H9 (cell line): ENCODE results near the gene TSPAN5. TPM values are rescaled to one million over a fixed set of nuclear protein-coding genes. Genes with fewer than 3 reads are reported as not detected.

Experiments
- DNase-seq: peaks from one replicate; pipeline ENCODE4 v3.0.0-alpha.2; 2017
- H2AFZ ChIP-seq: one replicate; pipeline ENCODE4 v1.6.1; 2013; ENCODE audit warnings: mild to moderate bottlenecking, low read length, control low read depth, moderate library complexity
- H2AK5ac ChIP-seq: 2 replicates; pipeline ENCODE4 v1.6.1; 2013; ENCODE audit warnings: low read length, control low read depth, mixed read lengths; ENCODE audit not compliant: insufficient read length
- H2BK120ac ChIP-seq: one replicate; pipeline ENCODE4 v1.6.1; 2013; ENCODE audit warnings: low read depth, mild to moderate bottlenecking, low read length, control low read depth, inconsistent platforms; ENCODE audit not compliant: poor library complexity, severe bottlenecking
- H2BK12ac ChIP-seq: 2 replicates; pipeline ENCODE4 v1.6.1; 2013; ENCODE audit warnings: low read length, control low read depth, mixed read lengths, low read depth; ENCODE audit not compliant: insufficient read length
- H2BK15ac ChIP-seq: 2 replicates; pipeline ENCODE4 v1.6.1; 2013; ENCODE audit warnings: low read depth, low read length, control low read depth
- H2BK20ac ChIP-seq: one replicate; pipeline ENCODE4 v1.6.1; 2013; ENCODE audit warnings: low read depth, mild to moderate bottlenecking, low read length, control low read depth, inconsistent platforms; ENCODE audit not compliant: poor library complexity, severe bottlenecking
- H2BK5ac ChIP-seq: 2 replicates; pipeline ENCODE4 v1.6.1; 2013; ENCODE audit warnings: low read length, control low read depth, mixed read lengths; ENCODE audit not compliant: insufficient read length
- H3K14ac ChIP-seq: 2 replicates; pipeline ENCODE4 v1.6.1; 2013; ENCODE audit warnings: low read length, control low read depth; ENCODE audit not compliant: insufficient read depth
- H3K18ac ChIP-seq: 2 replicates; pipeline ENCODE4 v1.6.1; 2013; ENCODE audit warnings: low read depth, mild to moderate bottlenecking, mixed read lengths, low read length, control low read depth; ENCODE audit not compliant: insufficient read length
- H3K23ac ChIP-seq: 2 replicates; pipeline ENCODE4 v1.6.1; 2013; ENCODE audit warnings: low read length, control low read depth, mixed read lengths, low read depth; ENCODE audit not compliant: insufficient read length
- H3K23me2 ChIP-seq: 2 replicates; pipeline ENCODE4 v1.6.1; 2013; ENCODE audit warnings: low read depth, mild to moderate bottlenecking, mixed read lengths, low read length, control low read depth; ENCODE audit not compliant: insufficient read length, poor library complexity, severe bottlenecking
- H3K27ac ChIP-seq: 2 replicates; pipeline ENCODE4 v1.5.1; 2013; ENCODE audit warnings: low read length, control low read depth, mixed read lengths, low read depth; ENCODE audit not compliant: insufficient read length
- H3K27me3 ChIP-seq: 2 replicates; pipeline ENCODE4 v1.6.1; 2013; ENCODE audit warnings: low read length, control low read depth, inconsistent platforms; ENCODE audit not compliant: insufficient read depth
- H3K4ac ChIP-seq: 2 replicates; pipeline ENCODE4 v1.6.1; 2013; ENCODE audit warnings: low read depth, mild to moderate bottlenecking, control low read depth, inconsistent platforms, low read length, moderate library complexity
- H3K4me1 ChIP-seq: 2 replicates; pipeline ENCODE4 v1.6.1; 2013; ENCODE audit warnings: low read length, control low read depth, inconsistent platforms; ENCODE audit not compliant: insufficient read depth
- H3K4me2 ChIP-seq: 2 replicates; pipeline ENCODE4 v1.6.1; 2013; ENCODE audit warnings: low read length, control low read depth, mixed read lengths; ENCODE audit not compliant: insufficient read length, insufficient read depth
- H3K56ac ChIP-seq: 2 replicates; pipeline ENCODE4 v1.6.1; 2013; ENCODE audit warnings: low read depth, mild to moderate bottlenecking, mixed read lengths, low read length, control low read depth; ENCODE audit not compliant: insufficient read length
- H3K79me1 ChIP-seq: 2 replicates; pipeline ENCODE4 v1.6.1; 2013; ENCODE audit warnings: low read depth, mild to moderate bottlenecking, moderate library complexity, low read length, control low read depth, inconsistent platforms; ENCODE audit not compliant: insufficient read depth, poor library complexity, severe bottlenecking
- H3K79me2 ChIP-seq: 2 replicates; pipeline ENCODE4 v1.6.1; 2013; ENCODE audit warnings: low read length, control low read depth, inconsistent platforms; ENCODE audit not compliant: insufficient read depth
- H3K9ac ChIP-seq: 2 replicates; pipeline ENCODE4 v1.6.1; 2013; ENCODE audit warnings: low read length, control low read depth, mixed read lengths; ENCODE audit not compliant: insufficient read length; ENCODE audit errors: extremely low read depth
- H3K9me3 ChIP-seq: one replicate; pipeline ENCODE4 v1.6.1; 2013; ENCODE audit warnings: low read depth, low read length, inconsistent platforms; ENCODE audit not compliant: control insufficient read depth
- H3T11ph ChIP-seq: one replicate; pipeline ENCODE4 v1.6.1; 2013; ENCODE audit warnings: mild to moderate bottlenecking, low read length, control low read depth, inconsistent platforms
- H4K20me1 ChIP-seq: one replicate; pipeline ENCODE4 v1.6.1; 2013; ENCODE audit not compliant: control insufficient read depth, insufficient read length, insufficient read depth
- H4K5ac ChIP-seq: 2 replicates; pipeline ENCODE4 v1.6.1; 2013; ENCODE audit warnings: low read depth, mild to moderate bottlenecking, mixed read lengths, low read length, control low read depth; ENCODE audit not compliant: insufficient read length
- H4K8ac ChIP-seq: replicated peaks from 2 replicates; pipeline ENCODE4 v1.6.1; 2013; ENCODE audit warnings: low read length, control low read depth, mixed read lengths, low read depth; ENCODE audit not compliant: insufficient read length
- H4K91ac ChIP-seq: 2 replicates; pipeline ENCODE4 v1.6.1; 2013; ENCODE audit warnings: low read depth, mild to moderate bottlenecking, moderate library complexity, mixed read lengths, low read length, control low read depth; ENCODE audit not compliant: insufficient read length
- H3K27ac Mint-ChIP-seq, 3 experiments: 2 replicates in 2 of 3; 3 replicates in 1 of 3; pipeline ENCODE4 v1.8.0; 2020 to 2021; ENCODE audit warnings: mixed read lengths in 3 of 3, mild to moderate bottlenecking in 1 of 3, moderate library complexity in 1 of 3
- H3K27me3 Mint-ChIP-seq: 2 replicates; pipeline ENCODE4 v1.8.0; 2021; ENCODE audit warnings: low read depth, mild to moderate bottlenecking, moderate library complexity, mixed read lengths
- H3K36me3 Mint-ChIP-seq, 3 experiments: 2 replicates in 2 of 3; 3 replicates in 1 of 3; pipeline ENCODE4 v1.8.0; 2020 to 2021; ENCODE audit warnings: low read depth in 3 of 3, mixed read lengths in 3 of 3; ENCODE audit not compliant: insufficient read depth in 1 of 3
- H3K4me1 Mint-ChIP-seq, 2 experiments: 2 replicates each; pipeline ENCODE4 v1.8.0; 2020; ENCODE audit warnings: mixed read lengths in 2 of 2
- H3K4me3 Mint-ChIP-seq, 2 experiments: 2 replicates in 1 of 2; 3 replicates in 1 of 2; pipeline ENCODE4 v1.8.0; 2020 to 2021; ENCODE audit warnings: mild to moderate bottlenecking in 2 of 2, mixed read lengths in 2 of 2, moderate library complexity in 1 of 2
- H3K9me3 Mint-ChIP-seq, 2 experiments: 2 replicates in 1 of 2; 3 replicates in 1 of 2; pipeline ENCODE4 v1.8.0; 2020; ENCODE audit warnings: mild to moderate bottlenecking in 2 of 2, mixed read lengths in 2 of 2, moderate library complexity in 1 of 2
- WGBS: extraction: QIAGEN DNeasy Blood & Tissue Kit; methylation state at CpG from one replicate; pipeline ENCODE4 v1.1.7; 2013; ENCODE audit warnings: missing lambda C conversion rate, low lambda C conversion rate, mixed read lengths; ENCODE audit not compliant: insufficient read length; ENCODE audit errors: extremely low coverage; 5-methylcytosine and 5-hydroxymethylcytosine counted together
- total RNA-seq: library from RNA; stranded (reverse); gene quantifications from 2 replicates; pipeline ENCODE4 v1.2.1, GENCODE V29; 2021
- TF ChIP-seq, protein P1 (sequence below): fragments of 200-600 bp; sonication (generic); conservative IDR thresholded peaks from 3 replicates; pipeline ENCODE4 v1.8.0; 2021; ENCODE audit warnings: antibody characterized with exemption, mild to moderate bottlenecking

Gene TSPAN5
- total RNA-seq, 1 experiment from 2014 or later: 7.0 TPM

DNA sequence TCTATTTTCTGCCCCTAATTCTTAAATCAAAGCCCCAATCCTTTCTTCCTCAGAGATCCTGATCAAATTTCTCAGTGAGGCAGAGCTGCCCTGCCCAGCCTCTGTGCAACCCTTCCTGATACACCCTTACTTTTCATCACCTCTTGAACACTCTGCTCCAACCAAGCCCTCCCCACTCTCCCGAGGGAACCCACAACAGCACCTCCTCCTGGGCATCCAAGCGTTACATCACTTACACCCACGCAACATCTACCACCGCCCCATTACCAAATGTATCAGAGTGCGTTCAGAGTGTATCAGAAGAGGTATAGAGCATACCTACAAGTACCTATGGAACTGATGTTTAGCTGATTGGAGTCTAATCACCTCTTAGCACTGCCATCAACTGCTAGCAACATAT, 210.8 kb downstream of the TSPAN5 start:
- Histone ChIP-seq H3K79me2 (no peaks in the 10 kb centered on the region), H2BK120ac (no peak overlapping the region), H3K18ac (no peak overlapping the region), H3K27me3 (no peaks in the 10 kb centered on the region), H3K4ac (no peak overlapping the region), H3K27ac (no peak overlapping the region), H3K4me1 (no peaks in the 10 kb centered on the region), H2BK12ac (no peak overlapping the region), H3T11ph (no peak overlapping the region), H3K14ac (no peak overlapping the region), H2BK20ac (no peak overlapping the region), H4K91ac (no peak overlapping the region), H2AK5ac (no peak overlapping the region), H3K23ac (no peak overlapping the region), H3K56ac (no peak overlapping the region), H3K23me2 (no peaks in the 10 kb centered on the region), H3K9me3 (no peaks in the 10 kb centered on the region), H3K4me2 (no peak overlapping the region), H4K20me1 (no peaks in the 10 kb centered on the region), H2AFZ (no peak overlapping the region), H4K5ac (no peak overlapping the region), H2BK5ac (no peak overlapping the region), H4K8ac (no peak overlapping the region), H3K79me1 (no peaks in the 10 kb centered on the region), H3K9ac (no peak overlapping the region), H2BK15ac (no peak overlapping the region)
- Mint-ChIP-seq H3K4me1 (no peaks in the 10 kb centered on the region), H3K36me3 (peaks cover 0 to 1% (median 0%) of the 10 kb centered on the region in 3 experiments; a peak in 1 of 7 replicates), H3K9me3 (0 out of 5 replicates have a peak, but pooled peaks cover 0 to 2% of the 10 kb centered on the region in 2 experiments), H3K27ac (no peak overlapping the region), H3K27me3 (no peaks in the 10 kb centered on the region), H3K4me3 (no peak overlapping the region)
- WGBS: no CpG with 5 or more reads among the region's 5 CpGs
- TF ChIP-seq, protein P1, sequence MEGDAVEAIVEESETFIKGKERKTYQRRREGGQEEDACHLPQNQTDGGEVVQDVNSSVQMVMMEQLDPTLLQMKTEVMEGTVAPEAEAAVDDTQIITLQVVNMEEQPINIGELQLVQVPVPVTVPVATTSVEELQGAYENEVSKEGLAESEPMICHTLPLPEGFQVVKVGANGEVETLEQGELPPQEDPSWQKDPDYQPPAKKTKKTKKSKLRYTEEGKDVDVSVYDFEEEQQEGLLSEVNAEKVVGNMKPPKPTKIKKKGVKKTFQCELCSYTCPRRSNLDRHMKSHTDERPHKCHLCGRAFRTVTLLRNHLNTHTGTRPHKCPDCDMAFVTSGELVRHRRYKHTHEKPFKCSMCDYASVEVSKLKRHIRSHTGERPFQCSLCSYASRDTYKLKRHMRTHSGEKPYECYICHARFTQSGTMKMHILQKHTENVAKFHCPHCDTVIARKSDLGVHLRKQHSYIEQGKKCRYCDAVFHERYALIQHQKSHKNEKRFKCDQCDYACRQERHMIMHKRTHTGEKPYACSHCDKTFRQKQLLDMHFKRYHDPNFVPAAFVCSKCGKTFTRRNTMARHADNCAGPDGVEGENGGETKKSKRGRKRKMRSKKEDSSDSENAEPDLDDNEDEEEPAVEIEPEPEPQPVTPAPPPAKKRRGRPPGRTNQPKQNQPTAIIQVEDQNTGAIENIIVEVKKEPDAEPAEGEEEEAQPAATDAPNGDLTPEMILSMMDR: peak; percentile 53
- DNase-seq: no peak
